Chondrocyte (in vitro differentiated cells): ENCODE measurements around the gene RALGPS1. TPM values are rescaled to one million over a fixed set of nuclear protein-coding genes. Genes with fewer than 3 reads are reported as not detected.
"Not testable (repeated sequence)": the region's sequence is repeated elsewhere in the genome, so short reads cannot be mapped to it uniquely, and the experiment has no call there.

Experiments used
- DNase-seq: peaks from one replicate; pipeline ENCODE4 v3.0.0; 2021; ENCODE audit warnings: mixed read lengths, low spot score
- H3K27ac Mint-ChIP-seq: one replicate; pipeline ENCODE4 v1.8.0; 2021; ENCODE audit warnings: mild to moderate bottlenecking, moderate library complexity, mixed read lengths; ENCODE audit not compliant: unreplicated experiment
- H3K27me3 Mint-ChIP-seq: 2 replicates; pipeline ENCODE4 v1.8.0; 2021; ENCODE audit warnings: low read depth, mixed read lengths
- H3K36me3 Mint-ChIP-seq: 2 replicates; pipeline ENCODE4 v1.8.0; 2021; ENCODE audit warnings: low read depth, mixed read lengths
- H3K4me1 Mint-ChIP-seq: 2 replicates; pipeline ENCODE4 v1.8.0; 2021; ENCODE audit warnings: low read depth, mild to moderate bottlenecking, mixed read lengths
- H3K4me3 Mint-ChIP-seq: one replicate; pipeline ENCODE4 v1.8.0; 2021; ENCODE audit warnings: mild to moderate bottlenecking, moderate library complexity, mixed read lengths; ENCODE audit not compliant: unreplicated experiment
- H3K9me3 Mint-ChIP-seq: 2 replicates; pipeline ENCODE4 v1.8.0; 2021; ENCODE audit warnings: low read depth, mixed read lengths
- CTCF ChIP-seq: fragments of 200-600 bp; sonication (generic); IDR thresholded peaks from 2 replicates; pipeline ENCODE4 v1.5.0; 2021; ENCODE audit warnings: antibody characterized with exemption, mild to moderate bottlenecking, moderate library complexity
- total RNA-seq: library from RNA; stranded (reverse); gene quantifications from 3 replicates; pipeline ENCODE4 v1.2.1, GENCODE V29; 2021

The RALGPS1 gene
- total RNA-seq, 1 donor from 2014 or later, result 8.1 TPM

- peak; percentile 38 for DNase-seq
- peak overlapping the region; percentile 57 for H3K27ac Mint-ChIP-seq
- peaks cover 20% of the 10 kb centered on the region for H3K4me1 Mint-ChIP-seq
- no peaks in the 10 kb centered on the region for H3K36me3 Mint-ChIP-seq
- no peaks in the 10 kb centered on the region for H3K9me3 Mint-ChIP-seq
- H3K4me3 Mint-ChIP-seq, result no peak overlapping the region
- TF ChIP-seq CTCF, result no peak
- no peaks in the 10 kb centered on the region for H3K27me3 Mint-ChIP-seq
Measured at GRCh38 chr9:127140842-127141675, 226.5 kb downstream of the RALGPS1 start.

- H3K4me3 Mint-ChIP-seq, result no peak overlapping the region
- no peak overlapping the region for H3K27ac Mint-ChIP-seq
- peaks cover 27% of the 10 kb centered on the region for H3K4me1 Mint-ChIP-seq
- no peak for DNase-seq
- no peak for TF ChIP-seq CTCF
- H3K9me3 Mint-ChIP-seq, result peaks cover 3% of the 10 kb centered on the region
- no peaks in the 10 kb centered on the region for H3K27me3 Mint-ChIP-seq
- H3K36me3 Mint-ChIP-seq, result no peaks in the 10 kb centered on the region
Measured at GRCh38 chr9:127142291-127142690, 227.7 kb downstream of the RALGPS1 start.

- Mint-ChIP-seq H3K27me3 (no peaks in the 10 kb centered on the region), H3K4me3 (no peak overlapping the region), H3K27ac (no peak overlapping the region), H3K9me3 (peaks cover 5% of the 10 kb centered on the region), H3K36me3 (no peaks in the 10 kb centered on the region), H3K4me1 (peaks cover 28% of the 10 kb centered on the region)
- DNase-seq, result no peak
- TF ChIP-seq CTCF, result no peak
Measured at GRCh38 chr9:127142931-127143464, 228.4 kb downstream of the RALGPS1 start.

GRCh38 chr9:127143920-127144465 lies 229.4 kb downstream of the RALGPS1 start:
- Mint-ChIP-seq H3K36me3 (no peaks in the 10 kb centered on the region), H3K4me3 (no peak overlapping the region), H3K27ac (no peak overlapping the region), H3K9me3 (peaks cover 5% of the 10 kb centered on the region), H3K27me3 (no peaks in the 10 kb centered on the region), H3K4me1 (peaks cover 25% of the 10 kb centered on the region)
- no peak for TF ChIP-seq CTCF
- DNase-seq, result peak; percentile 50

GRCh38 chr9:127144670-127145445 lies 230.3 kb downstream of the RALGPS1 start:
- Mint-ChIP-seq H3K36me3 (no peaks in the 10 kb centered on the region), H3K4me1 (peaks cover 25% of the 10 kb centered on the region), H3K27ac (no peak overlapping the region), H3K27me3 (no peaks in the 10 kb centered on the region), H3K4me3 (no peak overlapping the region), H3K9me3 (peaks cover 5% of the 10 kb centered on the region)
- DNase-seq, result no peak
- no peak for TF ChIP-seq CTCF

- DNase-seq, H3K36me3 Mint-ChIP-seq, H3K27me3 Mint-ChIP-seq, H3K9me3 Mint-ChIP-seq, H3K4me3 Mint-ChIP-seq: not testable (repeated sequence)
- Mint-ChIP-seq H3K27ac (peak overlapping the region; percentile 5), H3K4me1 (peaks cover 16% of the 10 kb centered on the region)
Measured at GRCh38 chr9:127146841-127147240, 232.3 kb downstream of the RALGPS1 start.
